ENCODE data around the gene PNPLA2. TPM values are rescaled to one million over a fixed set of nuclear protein-coding genes. Genes with fewer than 3 reads are reported as not detected.

PNPLA2 gene
- total RNA-seq (2021), result 66.5 to 83.4 TPM (median 81.9 TPM) in 3 replicates
- percentile 59 among the genes with signal in this experiment for Bru-seq, nascent RNA
- long read RNA-seq, experiment 1, partial matches to known transcripts, result 60 of 71 reads
- long read RNA-seq, experiment 1, other reads (novel, unspliced or antisense), result 10 of 71 reads
- long read RNA-seq, experiment 2, partial matches to known transcripts, result 62 of 91 reads
- long read RNA-seq, experiment 2, other reads (novel, unspliced or antisense), result 29 of 91 reads
- long read RNA-seq, experiment 3, result 0 reads

- H3K27ac Mint-ChIP-seq, result no peak within 1 kb of the TSS
- peak; percentile 2 for ATAC-seq
- H3K4me1 Mint-ChIP-seq, result peaks cover 5% of the 10 kb centered on the region
Measured at GRCh38 chr11:818396-819128, at the start of gene PNPLA2. TSS of gene PNPLA2 (plus strand) at chr11:818914. CDS start at chr11:819719, 805 bp downstream.

GRCh38 chr11:769887-770641 is 48.6 kb upstream of the PNPLA2 start:
- H3K27me3 Mint-ChIP-seq (ENCODE audit: low read depth), result no peaks in the 10 kb centered on the region
- ChIA-PET POLR2A (no interaction called here), CTCF (no interaction called here)
- ATAC-seq, result no peak
- H3K9me3 Mint-ChIP-seq, result no peaks in the 10 kb centered on the region
- H3K27ac Mint-ChIP-seq, result no peak overlapping the region
- H3K4me3 Mint-ChIP-seq, result no peak overlapping the region
- peaks cover 19% of the 10 kb centered on the region for H3K36me3 Mint-ChIP-seq
- no peak for DNase-seq (ENCODE audit: low spot score)
- no peaks in the 10 kb centered on the region for H3K4me1 Mint-ChIP-seq
- TF ChIP-seq E2F5 (CRISPR knock-in tag; IDR thresholded peaks at IDR 0.05) (no peak), GTF2I (CRISPR knock-in tag; conservative IDR thresholded peaks at IDR 0.05) (no peak), ZNF532 (CRISPR knock-in tag; IDR thresholded peaks at IDR 0.05; ENCODE audit: borderline replicate concordance) (no peak), ZNF512 (CRISPR knock-in tag; IDR thresholded peaks at IDR 0.05; ENCODE audit: borderline replicate concordance) (no peak), ZNF423 (CRISPR knock-in tag; IDR thresholded peaks at IDR 0.05) (no peak), ZNF138 (CRISPR knock-in tag; conservative IDR thresholded peaks at IDR 0.05) (no peak), MYBL2 (CRISPR knock-in tag; IDR thresholded peaks at IDR 0.05) (no peak), FOXP1 (CRISPR knock-in tag; IDR thresholded peaks at IDR 0.05; ENCODE audit: borderline replicate concordance) (no peak)

More at GRCh38 chr11:818396-819128, at the start of gene PNPLA2:
- CTCF ChIA-PET, result interaction anchor here (1.0 to 2.7 kb wide), 10 partner anchors 10 to 243 kb away, joined by 3 to 26 read pairs (median 4); partner anchors contain the start of genes AP2A2 and CRACR2B
- H3K9me3 Mint-ChIP-seq, result no peaks in the 10 kb centered on the region
- H3K27me3 Mint-ChIP-seq (ENCODE audit: low read depth), result no peaks in the 10 kb centered on the region
- peak; percentile 36 for DNase-seq (ENCODE audit: low spot score)
- TF ChIP-seq EMX1 (CRISPR knock-in tag; IDR thresholded peaks at IDR 0.05) (no peak), ZMAT4 (CRISPR knock-in tag; IDR thresholded peaks at IDR 0.05) (no peak), ZNF281 (CRISPR knock-in tag; IDR thresholded peaks at IDR 0.05) (no peak), PREB (CRISPR knock-in tag; IDR thresholded peaks at IDR 0.05; ENCODE audit: borderline replicate concordance) (no peak), NR2C2 (CRISPR knock-in tag; IDR thresholded peaks at IDR 0.05) (no peak), MAX (CRISPR knock-in tag; IDR thresholded peaks at IDR 0.05) (no peak)
- peak within 1 kb of the TSS; percentile 72 for H3K4me3 Mint-ChIP-seq
- POLR2A ChIA-PET, result interaction anchor here (1.1 to 3.4 kb wide), 6 partner anchors 10 to 29 kb away, joined by 3 to 38 read pairs (median 8); partner anchors contain the start of genes CD151, CEND1, CRACR2B and RPLP2
- H3K36me3 Mint-ChIP-seq, result no peaks in the 10 kb centered on the region
